HEK293T (cell line): ENCODE data around the gene TXNRD1.
"Not testable (repeated sequence)": the region's sequence is repeated elsewhere in the genome, so short reads cannot be mapped to it uniquely, and the experiment has no call there.

Source experiments
- CTCF ChIA-PET: fragments of 350-600 bp; formaldehyde crosslinking; extraction: SDS; loops from one replicate; lab custom pipeline; 2021; ENCODE audit warnings: antibody characterized with exemption, inconsistent platforms; lab: Yijun Ruan, JAX
- POLR2A ChIA-PET: fragments of 350-600 bp; formaldehyde crosslinking; extraction: SDS; loops from one replicate; lab custom pipeline; 2020; ENCODE audit warnings: antibody characterized with exemption, inconsistent platforms; lab: Yijun Ruan, JAX
- DNase-seq: peaks from one replicate; pipeline ENCODE4 v3.0.0; 2012; ENCODE audit warnings: mixed read lengths; ENCODE audit errors: extremely low spot score
- ARNT ChIP-seq: fragments of 450-650 bp; IDR thresholded peaks from 2 replicates; pipeline ENCODE4 v1.6.1; 2017; ENCODE audit warnings: mild to moderate bottlenecking
- BHLHE40 ChIP-seq: fragments of 450-650 bp; IDR thresholded peaks from 2 replicates; pipeline ENCODE4 v1.6.1; 2016; ENCODE audit warnings: mild to moderate bottlenecking, moderate library complexity, borderline replicate concordance
- CTBP1 ChIP-seq: fragments of 450-650 bp; IDR thresholded peaks from 2 replicates; pipeline ENCODE4 v1.6.1; 2016; ENCODE audit warnings: borderline replicate concordance
- ELF4 ChIP-seq: fragments of 450-650 bp; IDR thresholded peaks from 2 replicates; pipeline ENCODE4 v1.6.1; 2017; ENCODE audit warnings: antibody characterized with exemption
- FOXA1 ChIP-seq: fragments of 450-650 bp; IDR thresholded peaks from 2 replicates; pipeline ENCODE4 v1.6.1; 2016; ENCODE audit warnings: mild to moderate bottlenecking
- FOXK2 ChIP-seq: fragments of 450-650 bp; IDR thresholded peaks from 2 replicates; pipeline ENCODE4 v1.6.1; 2016; ENCODE audit warnings: mild to moderate bottlenecking
- FOXM1 ChIP-seq: fragments of 450-650 bp; IDR thresholded peaks from 2 replicates; pipeline ENCODE4 v1.6.1; 2017; ENCODE audit warnings: mild to moderate bottlenecking, borderline replicate concordance
- HDGF ChIP-seq: fragments of 450-650 bp; IDR thresholded peaks from 2 replicates; pipeline ENCODE4 v1.6.1; 2017; ENCODE audit warnings: antibody characterized with exemption, borderline replicate concordance
- L3MBTL2 ChIP-seq: fragments of 450-650 bp; conservative IDR thresholded peaks from 2 replicates; pipeline ENCODE4 v1.6.1; 2016; ENCODE audit warnings: mild to moderate bottlenecking
- LEF1 ChIP-seq: fragments of 450-650 bp; IDR thresholded peaks from 2 replicates; pipeline ENCODE4 v1.6.1; 2017; ENCODE audit warnings: mild to moderate bottlenecking, borderline replicate concordance
- NFRKB ChIP-seq: fragments of 450-650 bp; IDR thresholded peaks from 2 replicates; pipeline ENCODE4 v1.6.1; 2016; ENCODE audit warnings: mild to moderate bottlenecking, moderate library complexity
- SP1 ChIP-seq: fragments of 450-650 bp; IDR thresholded peaks from 2 replicates; pipeline ENCODE4 v1.6.1; 2017
- SUZ12 ChIP-seq: fragments of 450-650 bp; IDR thresholded peaks from 2 replicates; pipeline ENCODE4 v1.6.1; 2016; ENCODE audit warnings: mild to moderate bottlenecking
- TARDBP ChIP-seq: fragments of 450-650 bp; IDR thresholded peaks from 2 replicates; pipeline ENCODE4 v1.6.1; 2016
- ZNF384 ChIP-seq: fragments of 450-650 bp; IDR thresholded peaks from 2 replicates; pipeline ENCODE4 v1.6.1; 2016
- TF ChIP-seq, protein P1 (sequence below): fragments of 450-650 bp; IDR thresholded peaks from 2 replicates; pipeline ENCODE4 v1.6.1; 2016

The TXNRD1 gene

DNA sequence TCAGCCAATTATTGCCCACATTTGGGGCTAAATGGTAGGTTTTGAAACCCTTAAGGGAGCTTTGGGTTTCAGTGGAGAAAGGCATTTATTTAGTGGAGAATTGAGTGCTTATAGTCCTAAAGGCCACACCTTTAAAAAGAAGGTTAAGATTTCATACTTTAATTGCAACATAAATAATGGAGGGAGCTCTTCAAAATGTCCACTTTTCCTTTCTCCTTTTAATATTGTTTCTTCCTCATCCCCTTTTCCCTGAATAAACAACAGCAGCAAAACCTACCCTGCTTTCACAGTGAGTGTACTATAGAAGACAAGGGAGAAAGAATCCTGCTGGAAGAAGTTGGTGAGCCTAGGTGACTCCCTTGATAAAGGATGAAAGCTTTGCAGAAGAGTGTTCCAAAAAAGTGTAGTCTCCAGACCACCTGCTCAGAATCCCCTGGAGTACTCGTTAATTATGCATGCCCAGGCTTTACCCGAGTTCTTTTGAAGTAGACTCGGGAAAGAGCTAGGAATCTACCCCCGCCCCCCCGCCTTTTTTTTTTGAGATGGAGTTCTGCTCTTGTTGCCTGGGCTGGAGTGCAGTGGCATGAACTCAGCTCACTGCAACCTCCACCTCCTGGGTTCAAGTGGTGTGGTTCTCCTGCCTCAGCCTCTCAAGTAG, 76.4 kb downstream of the TXNRD1 start:
- no peak for TF ChIP-seq FOXM1
- TF ChIP-seq BHLHE40 = no peak
- no peak for TF ChIP-seq CTBP1
- TF ChIP-seq, protein P1, sequence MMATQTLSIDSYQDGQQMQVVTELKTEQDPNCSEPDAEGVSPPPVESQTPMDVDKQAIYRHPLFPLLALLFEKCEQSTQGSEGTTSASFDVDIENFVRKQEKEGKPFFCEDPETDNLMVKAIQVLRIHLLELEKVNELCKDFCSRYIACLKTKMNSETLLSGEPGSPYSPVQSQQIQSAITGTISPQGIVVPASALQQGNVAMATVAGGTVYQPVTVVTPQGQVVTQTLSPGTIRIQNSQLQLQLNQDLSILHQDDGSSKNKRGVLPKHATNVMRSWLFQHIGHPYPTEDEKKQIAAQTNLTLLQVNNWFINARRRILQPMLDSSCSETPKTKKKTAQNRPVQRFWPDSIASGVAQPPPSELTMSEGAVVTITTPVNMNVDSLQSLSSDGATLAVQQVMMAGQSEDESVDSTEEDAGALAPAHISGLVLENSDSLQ = no peak
- no peak for TF ChIP-seq L3MBTL2
- TF ChIP-seq ARNT = no peak
- no peak for TF ChIP-seq TARDBP
- no peak for TF ChIP-seq SUZ12
- TF ChIP-seq LEF1 = no peak
- TF ChIP-seq FOXK2 = no peak
- TF ChIP-seq ELF4 = no peak
- no peak for TF ChIP-seq ZNF384
- TF ChIP-seq FOXA1 = no peak
- no peak for TF ChIP-seq HDGF
- no peak for TF ChIP-seq NFRKB
- TF ChIP-seq SP1 = no peak
- ChIA-PET CTCF (no interaction called here), POLR2A (no interaction called here)
- DNase-seq = no peak

DNA sequence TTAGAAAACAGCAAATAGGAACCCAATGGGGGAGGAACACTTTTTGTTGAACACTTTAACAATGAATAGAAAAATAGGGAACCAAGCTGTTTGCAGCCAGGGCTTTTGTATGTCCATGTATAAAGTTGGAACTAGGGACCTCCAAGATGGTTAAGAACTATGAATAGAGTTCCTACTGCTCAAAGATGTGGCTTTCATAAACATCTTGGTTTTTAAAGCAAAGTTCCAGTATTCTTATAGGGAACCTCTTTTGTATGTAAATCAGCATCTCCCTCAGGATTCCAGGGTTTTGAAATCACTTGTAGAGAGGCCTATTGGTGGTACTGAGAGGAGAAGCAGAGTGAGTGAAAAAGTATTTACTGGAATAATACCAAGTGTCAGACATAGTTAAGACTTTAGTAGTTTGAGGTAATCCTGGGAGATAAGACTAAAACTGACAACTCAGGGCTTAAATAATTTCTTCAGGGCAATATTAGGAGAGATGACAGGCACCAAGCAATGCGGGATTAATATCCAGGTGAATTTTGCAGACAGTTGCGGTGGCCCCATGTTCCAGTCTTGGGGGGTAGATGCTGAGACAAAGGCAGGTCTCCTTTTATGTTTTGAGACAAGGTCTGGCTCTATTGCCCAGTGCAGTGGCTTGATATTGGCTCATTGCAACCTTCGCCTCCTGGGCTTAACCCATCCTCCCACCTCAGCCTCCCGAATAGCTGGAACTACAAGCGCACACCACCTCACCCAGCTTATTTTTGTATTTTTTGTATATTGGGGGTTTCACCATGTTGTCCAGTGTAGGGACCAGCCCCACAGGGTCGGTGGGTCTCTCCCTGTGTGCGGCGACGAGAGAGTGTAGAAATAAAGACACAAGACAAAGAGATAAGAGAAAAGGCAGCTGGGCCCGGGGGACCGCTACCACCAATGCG, 77.6 kb downstream of the TXNRD1 start:
- CTCF ChIA-PET = no interaction called here
- POLR2A ChIA-PET = no interaction called here
- no peak for DNase-seq
- TF ChIP-seq BHLHE40 = no peak
- TF ChIP-seq, protein P1 = no peak
- TF ChIP-seq SP1 = no peak
- no peak for TF ChIP-seq ARNT
- no peak for TF ChIP-seq SUZ12
- TF ChIP-seq NFRKB = no peak
- no peak for TF ChIP-seq FOXA1
- TF ChIP-seq CTBP1 = no peak
- no peak for TF ChIP-seq HDGF
- TF ChIP-seq LEF1 = no peak
- no peak for TF ChIP-seq FOXK2

DNA sequence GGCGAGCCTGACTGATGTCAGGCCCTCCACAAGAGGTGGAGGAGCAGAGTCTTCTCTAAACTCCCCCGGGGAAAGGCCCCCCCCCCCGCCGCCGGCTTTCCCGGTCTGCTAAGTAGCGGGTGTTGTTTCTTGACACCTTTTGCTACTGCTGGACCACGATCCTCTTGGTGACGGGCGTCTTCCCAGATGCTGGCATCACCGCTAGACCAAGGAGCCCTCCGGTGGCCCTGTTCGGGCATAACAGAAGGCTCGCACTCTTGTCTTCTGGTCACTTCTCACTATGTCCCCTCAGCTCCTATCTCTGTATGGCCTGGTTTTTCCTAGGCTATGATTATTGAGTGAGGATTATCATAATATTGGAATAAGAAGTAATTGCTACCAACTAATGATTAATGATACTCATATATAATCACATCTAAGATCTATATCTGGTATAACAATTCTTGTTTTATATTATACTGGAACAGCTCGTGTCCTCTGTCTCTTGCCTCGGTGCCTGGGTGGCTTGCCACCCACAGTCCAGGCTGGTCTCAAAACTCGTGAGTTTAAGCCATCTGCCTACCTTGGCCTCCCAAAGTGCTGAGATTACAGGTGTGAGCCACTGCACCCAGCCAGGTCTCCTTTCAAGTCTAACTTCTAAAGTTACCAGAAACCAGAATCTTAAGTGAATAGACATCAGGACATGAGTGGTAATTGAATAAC, 78.7 kb downstream of the TXNRD1 start:
- POLR2A ChIA-PET, DNase-seq, CTCF ChIA-PET: not testable (repeated sequence)

DNA sequence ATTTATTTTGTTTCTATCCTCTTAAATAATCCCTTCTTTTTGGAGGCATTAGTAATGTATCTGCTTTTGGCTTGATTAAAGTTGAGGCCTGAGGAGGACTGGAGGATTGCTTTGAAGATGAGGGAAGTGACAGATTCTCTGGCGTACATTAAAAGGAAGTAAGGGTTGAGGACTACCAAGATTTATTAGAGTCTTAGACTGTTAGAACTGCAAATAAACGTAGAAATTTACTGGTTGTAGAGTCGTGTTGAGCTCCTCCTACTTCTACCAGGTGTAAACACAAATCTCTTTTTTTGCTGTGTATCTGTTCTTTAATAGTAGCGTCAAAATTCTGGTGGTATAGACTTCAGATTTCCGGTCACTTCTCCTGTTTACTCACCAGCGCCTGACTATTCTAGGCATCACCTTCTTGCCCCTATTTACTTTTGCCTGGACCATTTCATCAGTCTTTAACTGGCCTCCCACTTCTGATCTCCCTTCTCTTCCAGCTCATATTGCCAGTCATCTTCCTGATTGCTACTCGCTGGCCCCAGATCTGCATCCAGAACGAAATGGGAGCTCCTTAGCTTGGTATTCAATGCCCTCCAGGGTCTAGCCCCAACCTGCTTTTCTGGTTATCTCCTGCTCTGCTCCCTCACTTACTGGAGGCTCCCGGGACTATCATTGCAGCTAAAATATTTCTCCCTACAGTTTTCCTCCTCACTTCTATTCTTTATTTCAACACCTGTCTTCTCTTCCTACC, 79.5 kb downstream of the TXNRD1 start:
- TF ChIP-seq ELF4 (no peak), TARDBP (no peak), SP1 (no peak), SUZ12 (no peak), FOXA1 (no peak), L3MBTL2 (no peak), FOXM1 (no peak), BHLHE40 (no peak), LEF1 (no peak), ZNF384 (no peak), ARNT (no peak), CTBP1 (no peak)
- TF ChIP-seq, protein P1 = no peak
- POLR2A ChIA-PET = interaction anchor here (1.2 kb wide), 1 partner anchor 8 kb away, joined by 5 read pairs; no protein-coding TSS in a partner anchor
- CTCF ChIA-PET = interaction anchor here (1.5 kb wide), 1 partner anchor 12 kb away, joined by 3 read pairs; no protein-coding TSS in a partner anchor
- DNase-seq = no peak

DNA sequence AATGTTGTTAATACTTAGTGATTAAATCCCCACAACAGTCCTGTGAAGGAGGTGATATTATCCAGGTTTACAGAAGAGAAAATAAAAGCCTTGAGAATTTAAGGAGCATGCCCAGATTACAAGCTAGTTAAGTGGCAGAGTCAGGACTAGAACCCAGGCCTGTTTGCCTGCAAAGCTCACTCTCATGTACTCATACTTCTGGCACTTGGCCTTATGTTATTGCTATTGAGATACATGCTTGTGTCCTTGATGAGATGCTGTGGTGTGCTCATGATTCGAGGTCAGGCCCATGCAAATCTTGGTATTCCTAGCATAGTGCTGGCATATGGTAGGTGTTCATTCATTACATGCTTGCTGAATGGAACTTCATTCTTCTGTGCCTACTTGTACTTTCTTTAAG, 80.4 kb downstream of the TXNRD1 start:
- ChIA-PET CTCF (interaction anchor here (1.5 kb wide), 1 partner anchor 11 kb away, joined by 3 read pairs; no protein-coding TSS in a partner anchor), POLR2A (interaction anchor here (1.2 kb wide), 1 partner anchor 9 kb away, joined by 5 read pairs; no protein-coding TSS in a partner anchor)
- TF ChIP-seq TARDBP (no peak), FOXK2 (no peak), LEF1 (no peak), SUZ12 (no peak), HDGF (no peak), ARNT (no peak), CTBP1 (no peak), FOXM1 (no peak), L3MBTL2 (no peak), ZNF384 (no peak), BHLHE40 (no peak), SP1 (no peak), NFRKB (no peak), FOXA1 (no peak), ELF4 (no peak)
- TF ChIP-seq, protein P1 = no peak
- DNase-seq = no peak
